ENCODE data around the gene KHDC3L.

The KHDC3L gene, protein sequence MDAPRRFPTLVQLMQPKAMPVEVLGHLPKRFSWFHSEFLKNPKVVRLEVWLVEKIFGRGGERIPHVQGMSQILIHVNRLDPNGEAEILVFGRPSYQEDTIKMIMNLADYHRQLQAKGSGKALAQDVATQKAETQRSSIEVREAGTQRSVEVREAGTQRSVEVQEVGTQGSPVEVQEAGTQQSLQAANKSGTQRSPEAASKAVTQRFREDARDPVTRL

GRCh38 chr6:73362358-73362757, at the start of gene KHDC3L:
TSS of gene KHDC3L (plus strand) at chr6:73362658. CDS start at chr6:73362730, 72 bp downstream.
- DNase-seq, result no peak

GRCh38 chr6:73314577-73315492, 47.6 kb upstream of the KHDC3L start:
- no peak for DNase-seq

DNA sequence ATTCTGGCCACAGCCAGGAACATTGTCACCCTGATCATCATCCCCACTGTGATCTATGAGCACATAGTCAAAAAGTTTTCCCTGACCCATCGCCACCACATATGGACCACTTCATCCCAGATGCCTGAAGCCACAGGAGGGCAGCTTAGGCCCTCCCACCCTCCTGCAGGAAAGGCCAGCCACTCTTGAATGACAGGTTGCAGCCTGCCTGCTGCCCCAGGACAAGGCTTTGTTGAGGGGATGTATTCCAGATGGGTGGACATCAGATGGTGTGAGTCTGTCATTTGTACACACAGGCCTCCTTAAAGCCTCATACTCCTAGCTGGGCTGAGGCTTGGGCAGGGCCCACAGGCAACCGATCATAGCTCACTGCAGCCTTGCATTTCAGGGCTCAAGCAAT, 39.1 kb upstream of the KHDC3L start:
- no peak for DNase-seq

DNA sequence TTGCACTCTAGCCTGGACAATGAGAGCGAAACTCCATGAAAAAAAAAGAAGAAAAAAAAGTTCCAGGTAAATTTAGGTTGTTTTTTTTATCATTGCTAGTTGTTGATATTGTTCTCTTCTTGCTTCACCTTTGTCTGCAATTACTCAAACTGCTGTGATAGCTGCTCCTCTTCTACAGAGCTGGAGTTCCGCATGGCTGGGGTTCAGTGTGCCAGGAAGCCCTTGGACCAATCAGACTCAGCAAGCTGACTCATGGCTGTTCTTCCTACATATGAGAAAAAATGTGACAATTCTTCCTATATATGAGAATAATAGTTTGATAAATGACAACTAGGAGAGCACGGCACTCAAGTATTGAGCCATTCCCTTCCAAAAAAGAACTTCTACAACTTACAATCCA, 36.8 kb upstream of the KHDC3L start:
- no peak for DNase-seq

GRCh38 chr6:73328790-73329189, 33.7 kb upstream of the KHDC3L start:
- DNase-seq, result no peak

DNA sequence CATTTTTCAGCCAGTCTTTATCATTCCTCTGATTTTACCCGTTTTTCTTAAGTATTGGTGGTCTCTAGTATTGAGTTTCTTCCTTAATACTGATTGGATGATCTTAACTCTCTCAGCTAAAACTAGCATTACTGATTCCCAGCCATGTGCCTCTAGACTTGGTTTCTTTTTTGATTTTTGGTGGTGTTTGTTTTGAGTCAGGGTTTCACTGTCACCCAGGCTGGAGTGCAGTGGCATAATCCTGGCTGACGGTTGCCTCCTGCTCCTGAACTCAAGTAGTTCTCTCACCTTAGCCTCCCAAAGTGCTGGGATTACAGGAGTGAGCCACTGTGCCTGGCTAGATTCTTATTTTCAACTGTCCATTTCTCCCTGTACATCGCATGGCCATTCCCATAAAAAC, 33.3 kb upstream of the KHDC3L start:
- no peak for DNase-seq

DNA sequence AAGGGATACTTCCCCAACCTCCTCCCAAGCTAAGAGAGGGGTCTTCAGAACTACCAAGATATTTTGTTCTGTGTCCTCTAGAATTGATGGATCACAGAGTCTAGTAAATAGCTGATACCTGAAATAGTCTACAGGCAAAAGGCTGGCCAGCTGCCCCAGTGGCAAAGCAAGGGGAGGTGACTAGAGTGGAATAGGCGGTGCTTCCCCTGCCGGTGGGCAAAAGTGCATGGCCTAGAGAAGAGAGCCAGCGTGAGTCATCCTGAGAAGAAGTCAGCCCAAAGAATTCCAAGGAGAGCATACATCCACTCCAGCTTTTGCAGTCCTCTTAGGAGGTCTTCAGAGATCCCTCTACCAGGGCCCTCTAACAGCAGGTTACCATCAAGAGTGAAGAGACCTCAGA, 23.1 kb upstream of the KHDC3L start:
- no peak for DNase-seq

- no peak for DNase-seq
Measured at GRCh38 chr6:73340048-73340447, 22.4 kb upstream of the KHDC3L start.

GRCh38 chr6:73341335-73341734, 21.1 kb upstream of the KHDC3L start:
- no peak for DNase-seq

GRCh38 chr6:73342174-73342573, 20.3 kb upstream of the KHDC3L start:
- no peak for DNase-seq

DNA sequence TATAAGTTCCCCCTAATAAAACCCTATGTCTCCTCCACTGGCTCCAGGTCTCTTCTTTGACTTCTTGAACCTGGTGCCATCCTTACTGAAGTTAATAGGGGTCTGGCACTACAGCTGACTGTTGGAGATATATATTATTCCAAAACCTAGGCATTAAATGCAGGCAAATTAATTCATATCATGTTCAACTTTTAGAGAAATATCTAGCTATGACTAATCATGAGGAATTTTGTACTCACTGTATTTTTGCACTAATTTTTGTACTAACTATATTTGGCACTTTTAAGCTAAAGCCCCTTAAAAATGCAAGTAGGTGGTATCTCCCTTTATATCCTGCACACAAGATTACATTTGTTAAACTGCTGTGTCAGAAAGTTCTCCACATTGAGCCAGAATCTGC, 19.3 kb upstream of the KHDC3L start:
- DNase-seq, result no peak

GRCh38 chr6:73348550-73349204, 13.8 kb upstream of the KHDC3L start:
- DNase-seq, result no peak

DNA sequence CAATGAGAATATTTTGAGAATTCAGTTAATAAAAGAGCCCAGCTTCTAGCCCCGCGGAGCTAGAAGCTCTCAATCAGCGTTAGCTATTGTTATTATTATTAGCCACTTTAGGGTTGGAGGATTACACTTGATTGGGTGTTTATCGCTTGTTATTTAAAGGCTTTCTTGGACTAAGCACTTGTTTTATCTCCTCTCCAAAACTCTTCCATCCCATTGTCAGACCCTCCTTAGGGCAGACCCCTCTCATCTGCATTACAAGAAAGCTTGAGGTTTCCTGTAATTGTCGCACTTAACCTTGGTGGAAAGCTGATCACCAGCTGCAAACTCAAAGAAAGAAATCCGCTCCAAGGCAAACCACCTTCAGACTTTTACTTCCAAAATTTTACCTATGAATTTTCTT, 13.1 kb upstream of the KHDC3L start:
- DNase-seq, result no peak

DNA sequence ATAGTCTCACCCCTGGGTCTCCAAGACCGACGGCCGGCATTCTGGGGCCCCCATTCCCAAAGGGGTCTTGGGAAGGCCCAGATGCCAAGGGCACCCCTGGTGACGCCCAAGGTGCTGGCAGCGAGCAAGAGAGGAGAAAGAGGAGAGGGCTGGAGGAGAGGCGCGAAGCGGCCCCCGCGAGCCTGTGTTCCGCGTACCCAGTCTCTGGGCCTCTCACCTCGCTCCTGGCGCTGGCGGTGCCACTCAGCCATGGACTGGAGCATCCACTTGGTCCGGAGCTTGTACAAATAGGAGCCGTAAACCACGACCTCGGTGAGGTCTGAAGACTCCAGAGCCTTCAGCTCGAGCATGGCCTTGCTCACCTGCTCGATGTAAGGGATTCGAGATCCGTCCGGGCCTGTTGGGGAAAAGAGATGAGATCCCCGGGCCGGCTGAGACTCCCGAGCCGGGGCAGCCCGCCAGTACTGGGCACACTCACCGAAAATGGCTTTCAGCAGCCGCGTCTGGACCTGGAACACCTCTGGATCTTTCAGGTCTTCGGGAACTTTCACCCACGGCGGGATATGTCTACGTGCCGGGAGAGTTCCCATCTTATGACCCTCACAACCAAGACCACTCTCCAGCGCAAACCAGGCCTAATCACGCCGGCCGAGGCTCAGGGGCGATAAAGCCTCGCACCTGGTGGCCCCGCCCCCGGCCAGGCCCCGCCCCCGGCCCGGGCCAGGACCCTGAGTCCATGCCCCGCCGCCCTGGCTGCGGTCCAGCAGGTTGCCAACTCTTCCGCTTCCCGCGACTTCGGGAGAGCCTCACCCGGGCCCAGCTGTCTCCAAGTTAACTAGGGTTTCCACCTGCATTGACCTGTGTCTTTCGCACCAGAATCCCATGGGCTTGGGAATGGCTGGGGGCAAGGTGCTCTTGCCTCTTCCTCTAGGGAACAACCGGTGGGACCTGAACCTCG, 8.5 kb upstream of the KHDC3L start, which contains the start of gene DPPA5:
TSS of gene DPPA5 (minus strand) at position 641 of the 958 bp plus-strand sequence. CDS start at position 590, 51 bp downstream.
- DNase-seq, result no peak

DNA sequence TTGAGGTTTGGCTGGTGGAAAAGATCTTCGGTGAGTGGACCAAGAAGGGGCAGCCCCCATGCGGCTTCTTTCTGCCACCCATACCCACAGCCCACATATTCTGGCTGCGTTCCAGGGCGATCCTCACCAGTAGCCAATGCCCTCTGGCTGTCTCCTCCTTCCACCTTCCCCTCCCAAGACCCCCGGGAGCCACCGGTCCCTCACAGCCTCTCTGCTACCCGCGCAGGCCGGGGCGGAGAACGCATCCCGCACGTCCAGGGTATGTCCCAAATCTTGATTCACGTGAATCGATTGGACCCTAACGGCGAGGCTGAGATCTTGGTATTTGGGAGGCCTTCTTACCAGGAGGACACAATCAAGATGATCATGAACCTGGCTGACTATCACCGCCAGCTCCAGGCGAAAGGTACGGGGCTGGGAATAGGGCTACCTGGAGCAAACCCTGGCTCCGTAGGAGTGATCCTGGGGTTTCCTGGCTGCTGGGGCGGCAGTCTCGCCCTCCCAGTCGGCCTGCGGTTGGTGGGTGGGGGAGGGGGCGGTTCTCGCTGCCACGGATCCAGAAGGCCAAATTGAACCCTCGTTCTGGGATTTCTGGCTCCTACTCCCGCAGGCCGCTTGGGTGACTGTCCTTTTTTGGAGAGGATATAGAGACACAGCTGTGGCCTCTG, 545 bp downstream of the KHDC3L start:
- no peak for DNase-seq

DNA sequence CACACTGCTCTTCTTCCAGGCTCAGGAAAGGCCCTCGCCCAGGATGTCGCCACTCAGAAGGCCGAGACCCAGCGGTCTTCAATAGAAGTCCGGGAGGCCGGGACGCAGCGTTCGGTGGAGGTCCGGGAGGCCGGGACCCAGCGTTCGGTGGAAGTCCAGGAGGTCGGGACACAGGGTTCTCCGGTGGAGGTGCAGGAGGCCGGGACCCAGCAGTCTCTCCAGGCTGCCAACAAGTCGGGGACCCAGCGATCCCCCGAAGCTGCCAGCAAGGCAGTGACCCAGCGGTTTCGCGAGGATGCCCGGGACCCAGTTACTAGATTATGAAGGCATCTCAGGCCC, 1.0 kb downstream of the KHDC3L start:
- no peak for DNase-seq

GRCh38 chr6:73364121-73364520, 1.7 kb downstream of the KHDC3L start:
- DNase-seq, result no peak

DNA sequence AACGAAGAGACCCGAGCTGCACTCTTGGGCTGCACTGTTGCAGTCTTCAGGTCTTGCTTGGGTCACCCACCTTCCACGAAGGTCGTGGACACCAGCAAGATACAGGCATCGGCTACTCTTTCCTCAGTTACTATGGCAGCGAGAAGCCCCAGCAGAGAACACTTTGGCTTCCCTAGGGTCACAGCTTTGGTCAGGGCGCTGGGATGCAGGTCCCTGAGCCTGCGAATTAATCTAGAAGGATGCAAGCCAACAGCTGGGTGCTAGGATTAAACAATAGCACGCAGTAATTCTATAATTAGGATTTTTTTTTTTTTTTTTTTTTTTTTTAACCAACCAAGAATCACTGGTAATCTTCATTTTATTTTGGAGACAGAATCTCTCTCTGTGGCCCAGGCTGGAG, 2.1 kb downstream of the KHDC3L start:
- DNase-seq, result no peak

DNA sequence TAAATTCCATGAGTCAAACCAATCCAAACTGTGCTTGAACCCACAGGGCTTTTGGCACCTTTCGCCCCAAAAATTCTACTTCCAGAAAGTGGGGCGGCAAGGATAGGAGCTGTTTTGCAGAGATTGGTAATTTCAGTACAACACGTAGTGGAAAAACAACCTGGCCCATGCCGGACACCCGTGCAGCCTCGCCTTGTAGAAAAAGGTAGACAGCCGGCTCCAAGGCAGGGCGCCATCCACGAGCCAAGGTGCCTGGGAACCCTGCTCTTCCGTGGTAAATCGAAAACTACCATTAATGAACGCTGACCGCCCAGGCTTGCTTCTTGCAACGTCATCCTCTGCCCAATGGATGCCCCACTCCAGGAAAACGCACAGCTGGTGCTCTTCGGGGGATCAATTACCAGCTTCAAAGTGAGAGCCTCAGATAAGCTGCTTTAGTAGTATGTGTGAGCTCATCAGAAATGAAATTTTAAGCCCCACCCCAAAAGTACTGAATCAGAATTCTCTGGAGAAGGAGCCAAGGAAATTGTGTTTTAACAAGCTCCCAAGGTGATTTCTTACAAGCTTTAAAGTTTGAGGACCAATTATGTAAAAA, 5.4 kb downstream of the KHDC3L start:
- no peak for DNase-seq

DNA sequence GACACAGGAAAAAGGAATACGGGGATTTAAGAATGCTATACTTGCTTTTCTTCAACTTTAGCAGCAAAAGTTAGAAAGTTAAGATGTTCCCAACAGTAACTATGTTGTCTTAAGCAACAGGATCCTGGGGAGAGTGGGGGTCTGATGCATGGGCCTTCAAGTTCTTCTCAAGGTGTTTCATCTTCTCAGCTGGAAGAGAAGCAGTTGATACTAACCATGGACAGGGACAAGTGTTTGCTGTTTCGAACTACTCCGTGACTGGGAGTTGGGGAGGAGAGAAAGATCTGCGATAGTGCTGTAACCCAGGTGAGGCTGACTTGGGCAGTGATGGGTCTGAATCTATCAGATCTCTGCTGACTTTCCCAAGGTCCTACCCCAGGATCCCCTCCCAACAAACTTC, 6.2 kb downstream of the KHDC3L start:
- no peak for DNase-seq

DNA sequence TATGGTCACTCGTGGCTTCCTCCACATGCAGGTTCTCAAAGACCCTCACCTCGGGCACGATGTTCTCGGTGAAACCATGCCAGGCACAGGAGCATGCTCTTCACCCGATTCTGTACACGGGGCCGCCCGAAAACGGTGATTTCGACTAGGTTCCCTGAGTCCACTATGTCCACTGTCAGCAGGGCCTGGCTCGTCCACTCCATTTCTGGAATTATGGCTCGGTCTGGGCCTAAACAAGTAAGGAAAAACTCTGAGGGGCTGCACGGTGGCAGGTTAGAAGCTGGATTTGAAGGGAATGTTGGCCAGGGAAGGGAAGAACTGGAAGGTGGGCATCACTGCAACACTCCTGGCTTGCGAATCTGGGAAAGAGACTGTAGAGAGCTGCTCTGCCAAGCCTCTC, 6.7 kb downstream of the KHDC3L start:
- no peak for DNase-seq

DNA sequence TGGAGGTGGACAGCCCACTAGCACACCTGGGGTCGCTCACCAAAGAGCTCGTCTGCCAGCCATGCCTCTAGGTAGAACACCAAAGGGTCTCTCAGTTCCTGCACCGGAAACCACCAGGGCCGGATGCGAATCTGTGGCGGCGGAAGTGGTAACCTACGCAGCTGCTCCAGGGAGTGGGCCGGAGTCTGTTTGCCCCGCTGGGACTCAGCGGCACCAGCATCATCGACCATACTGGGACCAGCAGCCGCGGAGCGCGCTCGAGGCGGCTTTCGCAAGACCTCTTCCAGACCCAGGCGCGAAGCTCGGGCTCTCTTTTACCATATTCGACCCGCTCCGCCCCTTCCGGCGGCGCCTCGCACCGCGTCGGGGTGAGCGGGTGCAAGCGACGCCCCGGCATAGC, 7.1 kb downstream of the KHDC3L start, which contains the start of gene OOEP:
TSS of gene OOEP (minus strand) at position 335 of the 400 bp plus-strand sequence. CDS start at position 230, 105 bp downstream.
- DNase-seq, result no peak
